Mesenchymal stem cell (in vitro differentiated cells and primary cell): ENCODE measurements around the gene SLC9A9.

Source experiments
- DNase-seq: peaks from one replicate; pipeline ENCODE4 v3.0.0-alpha.2; 2013
- H2AFZ ChIP-seq: one replicate; pipeline ENCODE4 v1.6.1; 2013; ENCODE audit warnings: low read depth, mild to moderate bottlenecking, control low read depth, inconsistent platforms, low read length, moderate library complexity
- H2AK5ac ChIP-seq: 2 replicates; pipeline ENCODE4 v1.6.1; 2013; ENCODE audit warnings: low read length, moderate library complexity, mild to moderate bottlenecking, inconsistent platforms; ENCODE audit not compliant: severe bottlenecking
- H2BK120ac ChIP-seq: one replicate; pipeline ENCODE4 v1.6.1; 2013; ENCODE audit warnings: low read depth, mild to moderate bottlenecking, inconsistent platforms, low read length, moderate library complexity
- H2BK12ac ChIP-seq, 2 experiments: one replicate each; pipeline ENCODE4 v1.6.1; 2013; ENCODE audit warnings: inconsistent platforms in 2 of 2, low read length in 2 of 2, mild to moderate bottlenecking in 2 of 2, moderate library complexity in 2 of 2, control low read depth in 1 of 2
- H2BK15ac ChIP-seq: one replicate; pipeline ENCODE4 v1.6.1; 2013; ENCODE audit warnings: mild to moderate bottlenecking, low read depth, inconsistent platforms; ENCODE audit not compliant: poor library complexity, severe bottlenecking
- H2BK5ac ChIP-seq: 2 replicates; pipeline ENCODE4 v1.6.1; 2013; ENCODE audit warnings: low read depth, mild to moderate bottlenecking, low read length, control low read depth, inconsistent platforms; ENCODE audit not compliant: poor library complexity, severe bottlenecking
- H3K14ac ChIP-seq, 2 experiments: one replicate each; pipeline ENCODE4 v1.6.1; 2013; ENCODE audit warnings: inconsistent platforms in 2 of 2, low read length in 2 of 2, control low read depth in 1 of 2, mild to moderate bottlenecking in 1 of 2, moderate library complexity in 1 of 2
- H3K18ac ChIP-seq, 2 experiments: one replicate each; pipeline ENCODE4 v1.6.1; 2013; ENCODE audit warnings: inconsistent platforms in 2 of 2, low read length in 2 of 2, control low read depth in 1 of 2, low read depth in 1 of 2, mild to moderate bottlenecking in 1 of 2
- H3K23ac ChIP-seq, 2 experiments: one replicate each; pipeline ENCODE4 v1.6.1; 2013; ENCODE audit warnings: inconsistent platforms in 2 of 2, low read length in 2 of 2, mild to moderate bottlenecking in 2 of 2, moderate library complexity in 2 of 2, control low read depth in 1 of 2
- H3K27ac ChIP-seq: 2 replicates; pipeline ENCODE4 v1.5.1; 2013; ENCODE audit warnings: mild to moderate bottlenecking, moderate library complexity, low read length, control low read depth, inconsistent platforms; ENCODE audit not compliant: poor library complexity, severe bottlenecking
- H3K27me3 ChIP-seq, 2 experiments: 2 replicates each; pipeline versions ENCODE4 v1.6.1 to v1.7.0; 2013; ENCODE audit warnings: low read length in 2 of 2, mild to moderate bottlenecking in 2 of 2, moderate library complexity in 2 of 2, control low read depth in 1 of 2, inconsistent platforms in 1 of 2; ENCODE audit not compliant: control insufficient read depth in 1 of 2, insufficient read depth in 1 of 2
- H3K36me3 ChIP-seq, 2 experiments: 2 replicates each; pipeline versions ENCODE4 v1.6.1 to v1.7.0; 2013; ENCODE audit warnings: low read length in 2 of 2, control low read depth in 1 of 2, inconsistent platforms in 1 of 2, low read depth in 1 of 2, mild to moderate bottlenecking in 1 of 2; ENCODE audit not compliant: insufficient read depth in 2 of 2, control insufficient read depth in 1 of 2
- H3K4ac ChIP-seq, 2 experiments: one replicate each; pipeline ENCODE4 v1.6.1; 2013; ENCODE audit warnings: inconsistent platforms in 2 of 2, low read length in 2 of 2, mild to moderate bottlenecking in 2 of 2, moderate library complexity in 2 of 2, control low read depth in 1 of 2, low read depth in 1 of 2
- H3K4me1 ChIP-seq: 2 replicates; pipeline ENCODE4 v1.6.1; 2013; ENCODE audit warnings: low read depth, low read length, control low read depth; ENCODE audit not compliant: control insufficient read depth, insufficient read depth
- H3K4me2 ChIP-seq: 2 replicates; pipeline ENCODE4 v1.6.1; 2013; ENCODE audit warnings: low read length, mild to moderate bottlenecking, inconsistent platforms; ENCODE audit not compliant: poor library complexity, severe bottlenecking
- H3K4me3 ChIP-seq, 2 experiments: 2 replicates each; pipeline versions ENCODE4 v1.5.1 to v1.7.0; 2013; ENCODE audit warnings: low read length in 2 of 2, mild to moderate bottlenecking in 2 of 2, control low read depth in 1 of 2, low read depth in 1 of 2; ENCODE audit not compliant: insufficient read depth in 1 of 2
- H3K79me1 ChIP-seq: replicated peaks from 2 replicates; pipeline ENCODE4 v1.6.1; 2013; ENCODE audit warnings: mild to moderate bottlenecking, control low read depth, low read length, inconsistent platforms; ENCODE audit not compliant: poor library complexity, severe bottlenecking
- H3K9ac ChIP-seq: 2 replicates; pipeline ENCODE4 v1.7.0; 2013; ENCODE audit warnings: mild to moderate bottlenecking, low read length, moderate library complexity
- H3K9me3 ChIP-seq: 2 replicates; pipeline ENCODE4 v1.7.0; 2013; ENCODE audit warnings: mild to moderate bottlenecking, low read length; ENCODE audit not compliant: control insufficient read depth
- H4K8ac ChIP-seq: one replicate; pipeline ENCODE4 v1.6.1; 2013; ENCODE audit warnings: inconsistent platforms, mild to moderate bottlenecking, low read length, moderate library complexity
- H4K91ac ChIP-seq: one replicate; pipeline ENCODE4 v1.6.1; 2013; ENCODE audit warnings: mild to moderate bottlenecking, low read length, inconsistent platforms
- WGBS: methylation state at CpG from one replicate; pipeline ENCODE4 v1.1.7; 2013; ENCODE audit warnings: mixed read lengths; 5-methylcytosine and 5-hydroxymethylcytosine counted together

The SLC9A9 gene

GRCh38 chr3:143830786-143831185 lies 17.5 kb downstream of the SLC9A9 start:
- peak overlapping the region in 1 of 2 experiments; percentile 57 for H3K4me3 ChIP-seq
- no peak overlapping the region for H3K4ac ChIP-seq
- H2BK12ac ChIP-seq = no peak overlapping the region
- H3K9me3 ChIP-seq = no peaks in the 10 kb centered on the region
- no peaks in the 10 kb centered on the region for H3K4me1 ChIP-seq
- no peak overlapping the region for H3K23ac ChIP-seq
- H2BK15ac ChIP-seq = no peak overlapping the region
- no peak overlapping the region for H3K18ac ChIP-seq
- H3K4me2 ChIP-seq = no peak overlapping the region
- H3K79me1 ChIP-seq = no peaks in the 10 kb centered on the region
- no peak overlapping the region for H2BK120ac ChIP-seq
- H3K14ac ChIP-seq = no peak overlapping the region
- H4K91ac ChIP-seq = no peak overlapping the region
- peak overlapping the region; percentile 83 for H3K9ac ChIP-seq
- no peaks in the 10 kb centered on the region for H3K27me3 ChIP-seq
- H2AK5ac ChIP-seq = no peak overlapping the region
- no peak overlapping the region for H2AFZ ChIP-seq
- no peak overlapping the region for H3K27ac ChIP-seq
- no peak overlapping the region for H4K8ac ChIP-seq
- H2BK5ac ChIP-seq = no peak overlapping the region
- no peak for DNase-seq
- H3K36me3 ChIP-seq = no peaks in the 10 kb centered on the region

DNA sequence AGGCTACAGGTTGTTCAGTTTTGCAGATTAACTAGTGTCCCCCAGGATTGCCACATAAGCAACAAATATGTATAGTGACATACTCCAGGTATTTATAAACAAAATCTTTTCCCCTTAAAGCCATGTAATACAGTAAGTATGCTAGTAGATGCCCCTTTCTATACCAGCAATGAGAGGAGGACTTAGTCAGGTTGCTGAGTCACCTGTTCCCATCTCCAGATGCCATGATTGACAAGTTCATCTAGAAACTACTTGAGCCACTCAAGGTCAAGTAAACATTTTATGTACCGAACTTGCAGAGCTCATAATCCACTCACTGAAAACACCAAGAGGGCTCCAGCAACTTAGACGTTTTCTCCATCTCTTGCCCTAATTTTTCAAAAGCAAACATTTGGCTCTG lies 18.2 kb downstream of the SLC9A9 start:
- no peak overlapping the region for H3K23ac ChIP-seq
- no peak overlapping the region for H4K8ac ChIP-seq
- no peak overlapping the region for H2BK12ac ChIP-seq
- H3K14ac ChIP-seq = no peak overlapping the region
- no peak overlapping the region for H2AK5ac ChIP-seq
- H2BK5ac ChIP-seq = no peak overlapping the region
- no peaks in the 10 kb centered on the region for H3K4me1 ChIP-seq
- no peak overlapping the region for H3K9ac ChIP-seq
- no peak overlapping the region for H2BK120ac ChIP-seq
- no peak overlapping the region for H4K91ac ChIP-seq
- DNase-seq = no peak
- H3K27me3 ChIP-seq = no peaks in the 10 kb centered on the region
- 18% methylated on average over 1 of the region's 2 CpGs for WGBS
- no peak overlapping the region for H2AFZ ChIP-seq
- no peak overlapping the region for H3K4me3 ChIP-seq
- no peaks in the 10 kb centered on the region for H3K9me3 ChIP-seq
- H3K18ac ChIP-seq = no peak overlapping the region
- no peak overlapping the region for H3K4ac ChIP-seq
- no peak overlapping the region for H3K4me2 ChIP-seq
- H3K36me3 ChIP-seq = no peaks in the 10 kb centered on the region
- H3K27ac ChIP-seq = no peak overlapping the region
- no peak overlapping the region for H2BK15ac ChIP-seq
- H3K79me1 ChIP-seq = no peaks in the 10 kb centered on the region

GRCh38 chr3:143827425-143827824 lies 20.8 kb downstream of the SLC9A9 start:
- no peak overlapping the region for H2BK120ac ChIP-seq
- no peaks in the 10 kb centered on the region for H3K9me3 ChIP-seq
- no peak overlapping the region for H3K14ac ChIP-seq
- H2AK5ac ChIP-seq = no peak overlapping the region
- no peak overlapping the region for H2BK5ac ChIP-seq
- H2BK12ac ChIP-seq = no peak overlapping the region
- no peak overlapping the region for H3K23ac ChIP-seq
- WGBS = 98% methylated on average over 2 of the region's 2 CpGs
- H3K36me3 ChIP-seq = no peaks in the 10 kb centered on the region
- no peak overlapping the region for H4K91ac ChIP-seq
- H3K4me2 ChIP-seq = no peak overlapping the region
- no peak for DNase-seq
- peaks cover under 1% of the 10 kb centered on the region for H3K4me1 ChIP-seq
- no peak overlapping the region for H2AFZ ChIP-seq
- no peak overlapping the region for H3K27ac ChIP-seq
- no peak overlapping the region for H3K18ac ChIP-seq
- no peaks in the 10 kb centered on the region for H3K79me1 ChIP-seq
- H3K4me3 ChIP-seq = no peak overlapping the region
- no peak overlapping the region for H3K9ac ChIP-seq
- no peak overlapping the region for H2BK15ac ChIP-seq
- H3K4ac ChIP-seq = no peak overlapping the region
- H4K8ac ChIP-seq = no peak overlapping the region
- no peaks in the 10 kb centered on the region for H3K27me3 ChIP-seq

- Histone ChIP-seq H3K79me1 (no peaks in the 10 kb centered on the region), H4K91ac (no peak overlapping the region), H2BK15ac (no peak overlapping the region), H3K27ac (no peak overlapping the region), H2AFZ (no peak overlapping the region), H3K14ac (no peak overlapping the region), H2BK12ac (no peak overlapping the region), H3K18ac (no peak overlapping the region), H3K4ac (no peak overlapping the region), H2BK5ac (no peak overlapping the region), H2AK5ac (no peak overlapping the region), H3K4me3 (no peak overlapping the region), H3K9ac (no peak overlapping the region), H3K27me3 (no peaks in the 10 kb centered on the region), H3K9me3 (no peaks in the 10 kb centered on the region), H3K36me3 (no peaks in the 10 kb centered on the region), H3K23ac (no peak overlapping the region), H2BK120ac (no peak overlapping the region), H3K4me1 (peaks cover 4% of the 10 kb centered on the region), H3K4me2 (no peak overlapping the region), H4K8ac (no peak overlapping the region)
- DNase-seq = no peak
- 81% methylated on average over 1 of the region's 1 CpG for WGBS
Measured at GRCh38 chr3:143826296-143826695, 22.0 kb downstream of the SLC9A9 start.
